H9 (cell line): ENCODE data around the gene FAM227B. TPM values are rescaled to one million over a fixed set of nuclear protein-coding genes. Genes with fewer than 3 reads are reported as not detected.

ENCODE experiments used
- DNase-seq: peaks from one replicate; pipeline ENCODE4 v3.0.0-alpha.2; 2017
- H2AFZ ChIP-seq: one replicate; pipeline ENCODE4 v1.6.1; 2013; ENCODE audit warnings: mild to moderate bottlenecking, low read length, control low read depth, moderate library complexity
- H2AK5ac ChIP-seq: 2 replicates; pipeline ENCODE4 v1.6.1; 2013; ENCODE audit warnings: low read length, control low read depth, mixed read lengths; ENCODE audit not compliant: insufficient read length
- H2BK120ac ChIP-seq: one replicate; pipeline ENCODE4 v1.6.1; 2013; ENCODE audit warnings: low read depth, mild to moderate bottlenecking, low read length, control low read depth, inconsistent platforms; ENCODE audit not compliant: poor library complexity, severe bottlenecking
- H2BK12ac ChIP-seq: 2 replicates; pipeline ENCODE4 v1.6.1; 2013; ENCODE audit warnings: low read length, control low read depth, mixed read lengths, low read depth; ENCODE audit not compliant: insufficient read length
- H2BK15ac ChIP-seq: 2 replicates; pipeline ENCODE4 v1.6.1; 2013; ENCODE audit warnings: low read depth, low read length, control low read depth
- H2BK20ac ChIP-seq: one replicate; pipeline ENCODE4 v1.6.1; 2013; ENCODE audit warnings: low read depth, mild to moderate bottlenecking, low read length, control low read depth, inconsistent platforms; ENCODE audit not compliant: poor library complexity, severe bottlenecking
- H2BK5ac ChIP-seq: 2 replicates; pipeline ENCODE4 v1.6.1; 2013; ENCODE audit warnings: low read length, control low read depth, mixed read lengths; ENCODE audit not compliant: insufficient read length
- H3K14ac ChIP-seq: 2 replicates; pipeline ENCODE4 v1.6.1; 2013; ENCODE audit warnings: low read length, control low read depth; ENCODE audit not compliant: insufficient read depth
- H3K18ac ChIP-seq: 2 replicates; pipeline ENCODE4 v1.6.1; 2013; ENCODE audit warnings: low read depth, mild to moderate bottlenecking, mixed read lengths, low read length, control low read depth; ENCODE audit not compliant: insufficient read length
- H3K23ac ChIP-seq: 2 replicates; pipeline ENCODE4 v1.6.1; 2013; ENCODE audit warnings: low read length, control low read depth, mixed read lengths, low read depth; ENCODE audit not compliant: insufficient read length
- H3K23me2 ChIP-seq: 2 replicates; pipeline ENCODE4 v1.6.1; 2013; ENCODE audit warnings: low read depth, mild to moderate bottlenecking, mixed read lengths, low read length, control low read depth; ENCODE audit not compliant: insufficient read length, poor library complexity, severe bottlenecking
- H3K27ac ChIP-seq: 2 replicates; pipeline ENCODE4 v1.5.1; 2013; ENCODE audit warnings: low read length, control low read depth, mixed read lengths, low read depth; ENCODE audit not compliant: insufficient read length
- H3K27me3 ChIP-seq: 2 replicates; pipeline ENCODE4 v1.6.1; 2013; ENCODE audit warnings: low read length, control low read depth, inconsistent platforms; ENCODE audit not compliant: insufficient read depth
- H3K4ac ChIP-seq: 2 replicates; pipeline ENCODE4 v1.6.1; 2013; ENCODE audit warnings: low read depth, mild to moderate bottlenecking, control low read depth, inconsistent platforms, low read length, moderate library complexity
- H3K4me1 ChIP-seq: 2 replicates; pipeline ENCODE4 v1.6.1; 2013; ENCODE audit warnings: low read length, control low read depth, inconsistent platforms; ENCODE audit not compliant: insufficient read depth
- H3K4me2 ChIP-seq: 2 replicates; pipeline ENCODE4 v1.6.1; 2013; ENCODE audit warnings: low read length, control low read depth, mixed read lengths; ENCODE audit not compliant: insufficient read length, insufficient read depth
- H3K56ac ChIP-seq: 2 replicates; pipeline ENCODE4 v1.6.1; 2013; ENCODE audit warnings: low read depth, mild to moderate bottlenecking, mixed read lengths, low read length, control low read depth; ENCODE audit not compliant: insufficient read length
- H3K79me1 ChIP-seq: 2 replicates; pipeline ENCODE4 v1.6.1; 2013; ENCODE audit warnings: low read depth, mild to moderate bottlenecking, moderate library complexity, low read length, control low read depth, inconsistent platforms; ENCODE audit not compliant: insufficient read depth, poor library complexity, severe bottlenecking
- H3K79me2 ChIP-seq: 2 replicates; pipeline ENCODE4 v1.6.1; 2013; ENCODE audit warnings: low read length, control low read depth, inconsistent platforms; ENCODE audit not compliant: insufficient read depth
- H3K9ac ChIP-seq: 2 replicates; pipeline ENCODE4 v1.6.1; 2013; ENCODE audit warnings: low read length, control low read depth, mixed read lengths; ENCODE audit not compliant: insufficient read length; ENCODE audit errors: extremely low read depth
- H3K9me3 ChIP-seq: one replicate; pipeline ENCODE4 v1.6.1; 2013; ENCODE audit warnings: low read depth, low read length, inconsistent platforms; ENCODE audit not compliant: control insufficient read depth
- H3T11ph ChIP-seq: one replicate; pipeline ENCODE4 v1.6.1; 2013; ENCODE audit warnings: mild to moderate bottlenecking, low read length, control low read depth, inconsistent platforms
- H4K20me1 ChIP-seq: one replicate; pipeline ENCODE4 v1.6.1; 2013; ENCODE audit not compliant: control insufficient read depth, insufficient read length, insufficient read depth
- H4K5ac ChIP-seq: 2 replicates; pipeline ENCODE4 v1.6.1; 2013; ENCODE audit warnings: low read depth, mild to moderate bottlenecking, mixed read lengths, low read length, control low read depth; ENCODE audit not compliant: insufficient read length
- H4K8ac ChIP-seq: replicated peaks from 2 replicates; pipeline ENCODE4 v1.6.1; 2013; ENCODE audit warnings: low read length, control low read depth, mixed read lengths, low read depth; ENCODE audit not compliant: insufficient read length
- H4K91ac ChIP-seq: 2 replicates; pipeline ENCODE4 v1.6.1; 2013; ENCODE audit warnings: low read depth, mild to moderate bottlenecking, moderate library complexity, mixed read lengths, low read length, control low read depth; ENCODE audit not compliant: insufficient read length
- H3K27ac Mint-ChIP-seq, 3 experiments: 2 replicates in 2 of 3; 3 replicates in 1 of 3; pipeline ENCODE4 v1.8.0; 2020 to 2021; ENCODE audit warnings: mixed read lengths in 3 of 3, mild to moderate bottlenecking in 1 of 3, moderate library complexity in 1 of 3
- H3K27me3 Mint-ChIP-seq: 2 replicates; pipeline ENCODE4 v1.8.0; 2021; ENCODE audit warnings: low read depth, mild to moderate bottlenecking, moderate library complexity, mixed read lengths
- H3K36me3 Mint-ChIP-seq, 3 experiments: 2 replicates in 2 of 3; 3 replicates in 1 of 3; pipeline ENCODE4 v1.8.0; 2020 to 2021; ENCODE audit warnings: low read depth in 3 of 3, mixed read lengths in 3 of 3; ENCODE audit not compliant: insufficient read depth in 1 of 3
- H3K4me1 Mint-ChIP-seq, 2 experiments: 2 replicates each; pipeline ENCODE4 v1.8.0; 2020; ENCODE audit warnings: mixed read lengths in 2 of 2
- H3K4me3 Mint-ChIP-seq, 2 experiments: 2 replicates in 1 of 2; 3 replicates in 1 of 2; pipeline ENCODE4 v1.8.0; 2020 to 2021; ENCODE audit warnings: mild to moderate bottlenecking in 2 of 2, mixed read lengths in 2 of 2, moderate library complexity in 1 of 2
- H3K9me3 Mint-ChIP-seq, 2 experiments: 2 replicates in 1 of 2; 3 replicates in 1 of 2; pipeline ENCODE4 v1.8.0; 2020; ENCODE audit warnings: mild to moderate bottlenecking in 2 of 2, mixed read lengths in 2 of 2, moderate library complexity in 1 of 2
- CTCF ChIP-seq: fragments of 200-600 bp; sonication (generic); conservative IDR thresholded peaks from 3 replicates; pipeline ENCODE4 v1.8.0; 2021; ENCODE audit warnings: antibody characterized with exemption, mild to moderate bottlenecking
- WGBS: extraction: QIAGEN DNeasy Blood & Tissue Kit; methylation state at CpG from one replicate; pipeline ENCODE4 v1.1.7; 2013; ENCODE audit warnings: missing lambda C conversion rate, low lambda C conversion rate, mixed read lengths; ENCODE audit not compliant: insufficient read length; ENCODE audit errors: extremely low coverage; 5-methylcytosine and 5-hydroxymethylcytosine counted together
- total RNA-seq: library from RNA; stranded (reverse); gene quantifications from 2 replicates; pipeline ENCODE4 v1.2.1, GENCODE V29; 2021

FAM227B gene
- total RNA-seq, 1 experiment from 2014 or later = 5.5 TPM

GRCh38 chr15:49464522-49464921 is 156.1 kb downstream of the FAM227B start:
- H3K4ac ChIP-seq = no peak overlapping the region
- Mint-ChIP-seq H3K27ac (no peak overlapping the region), H3K4me1 (no peaks in the 10 kb centered on the region), H3K36me3 (no peaks in the 10 kb centered on the region), H3K4me3 (no peak overlapping the region), H3K9me3 (no peaks in the 10 kb centered on the region), H3K27me3 (no peaks in the 10 kb centered on the region)
- H3K23me2 ChIP-seq = no peaks in the 10 kb centered on the region
- TF ChIP-seq CTCF = no peak
- no peaks in the 10 kb centered on the region for H3K79me1 ChIP-seq
- no peaks in the 10 kb centered on the region for H3K9me3 ChIP-seq
- H2AFZ ChIP-seq = no peak overlapping the region
- H2AK5ac ChIP-seq = no peak overlapping the region
- H2BK5ac ChIP-seq = no peak overlapping the region
- WGBS = no CpG with 5 or more reads among the region's 3 CpGs
- H3K18ac ChIP-seq = no peak overlapping the region
- no peaks in the 10 kb centered on the region for H4K20me1 ChIP-seq
- H3K14ac ChIP-seq = no peak overlapping the region
- no peak overlapping the region for H4K91ac ChIP-seq
- DNase-seq = no peak
- no peak overlapping the region for H2BK15ac ChIP-seq
- no peaks in the 10 kb centered on the region for H3K4me1 ChIP-seq
- no peak overlapping the region for H3K9ac ChIP-seq
- H2BK12ac ChIP-seq = no peak overlapping the region
- no peak overlapping the region for H3K56ac ChIP-seq
- H3K27ac ChIP-seq = no peak overlapping the region
- H3T11ph ChIP-seq = no peak overlapping the region
- no peak overlapping the region for H3K23ac ChIP-seq
- H4K5ac ChIP-seq = no peak overlapping the region
- H2BK120ac ChIP-seq = no peak overlapping the region
- H3K4me2 ChIP-seq = no peak overlapping the region
- H2BK20ac ChIP-seq = no peak overlapping the region
- no peak overlapping the region for H4K8ac ChIP-seq
- no peaks in the 10 kb centered on the region for H3K79me2 ChIP-seq
- no peaks in the 10 kb centered on the region for H3K27me3 ChIP-seq
